Activated gamma-delta T cell treated with Interleukin-2 at 50 U/mL for 16 hours (primary cell): ENCODE results near the gene XYLT1.

ENCODE experiments used
- DNase-seq: peaks from one replicate; pipeline ENCODE4 v3.0.0-alpha.2; 2020

Gene XYLT1

DNA sequence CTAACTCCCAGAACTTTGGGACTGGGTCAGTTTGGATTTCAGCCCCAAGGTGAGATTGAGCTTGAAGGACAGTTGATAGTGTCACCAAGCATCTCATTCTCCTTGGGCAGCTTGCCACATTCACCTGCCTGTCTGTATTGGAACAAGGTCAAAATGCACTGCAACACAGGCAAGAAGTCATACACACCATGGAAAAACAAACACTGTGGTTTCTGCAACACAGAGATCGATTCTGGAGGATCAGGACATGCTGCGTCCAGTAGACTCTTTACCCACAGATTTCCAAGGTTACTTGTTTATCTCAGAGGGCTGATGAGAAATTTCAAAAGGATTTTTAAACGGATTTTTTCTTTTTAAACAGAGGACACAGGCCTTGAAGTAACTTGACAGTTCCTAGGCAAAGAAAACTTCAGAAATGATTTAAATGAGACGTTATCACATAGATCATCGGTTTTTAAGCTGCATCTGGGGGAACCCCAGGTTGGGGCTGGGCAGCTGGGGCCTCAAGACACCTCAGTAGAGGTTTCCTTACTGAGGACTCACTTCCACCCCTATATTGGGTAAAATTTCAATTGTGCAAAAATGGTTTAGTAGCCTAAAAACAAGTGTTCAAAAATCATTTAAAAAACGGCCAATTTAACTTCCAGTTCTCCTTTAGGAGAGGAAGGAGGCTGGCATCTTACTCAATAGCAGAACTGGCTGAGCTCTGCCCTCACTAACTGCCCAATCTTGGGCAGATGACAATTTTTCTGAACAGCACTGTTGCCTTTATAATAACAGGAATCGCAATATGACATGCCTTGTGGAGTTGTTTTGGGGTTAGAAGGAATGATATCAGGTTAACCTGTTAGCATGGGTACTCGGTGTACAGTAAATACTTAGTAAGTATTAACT, 299.3 kb downstream of the XYLT1 start:
- DNase-seq: no peak

GRCh38 chr16:17170435-17170834, 300.3 kb downstream of the XYLT1 start:
- DNase-seq: no peak

DNA sequence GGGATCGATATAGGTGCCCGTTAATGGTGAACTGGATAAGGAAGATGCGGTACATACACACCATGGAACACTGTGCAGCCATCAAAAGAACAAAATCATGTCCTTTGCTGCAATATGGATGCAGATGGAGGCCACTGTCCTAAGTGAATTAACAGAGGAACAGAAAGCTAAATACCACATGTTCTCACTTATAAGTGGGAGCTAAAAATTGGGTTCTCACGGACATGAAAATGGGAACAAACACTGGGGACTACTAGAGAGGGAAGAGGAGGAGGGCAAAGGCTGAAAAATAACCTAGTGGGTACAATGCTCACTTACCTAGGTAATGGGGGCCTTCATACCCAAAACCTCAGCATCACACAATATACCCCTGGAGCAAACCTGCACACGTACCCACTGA, 302.6 kb downstream of the XYLT1 start:
- DNase-seq: no peak

GRCh38 chr16:17166095-17166494, 304.7 kb downstream of the XYLT1 start:
- no peak for DNase-seq

GRCh38 chr16:17162560-17162959, 308.2 kb downstream of the XYLT1 start:
- no peak for DNase-seq

GRCh38 chr16:17160920-17161431, 309.8 kb downstream of the XYLT1 start:
- no peak for DNase-seq

GRCh38 chr16:17160285-17160853, 310.4 kb downstream of the XYLT1 start:
- no peak for DNase-seq

GRCh38 chr16:17159617-17160016, 311.1 kb downstream of the XYLT1 start:
- no peak for DNase-seq

DNA sequence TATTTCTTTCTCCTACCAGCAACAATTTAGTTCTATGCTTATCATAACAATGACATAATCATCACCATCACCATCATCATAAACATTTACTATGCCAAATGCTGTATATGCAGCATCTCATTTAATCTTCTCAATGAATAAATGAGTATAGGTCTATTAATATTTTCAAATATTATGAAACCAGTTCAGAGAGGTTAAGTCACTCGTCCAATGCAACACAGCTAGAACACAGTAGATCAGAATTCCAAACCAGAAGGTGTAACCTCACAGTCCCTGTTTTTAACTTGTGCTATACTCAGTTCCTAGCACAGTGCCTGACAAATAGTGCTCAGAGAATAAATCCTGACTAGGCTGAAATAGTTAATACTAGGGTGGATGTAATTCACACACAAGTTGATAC, 314.8 kb downstream of the XYLT1 start:
- DNase-seq: no peak

- DNase-seq: no peak
Measured at GRCh38 chr16:17155485-17155884, 315.3 kb downstream of the XYLT1 start.

- DNase-seq: no peak
Measured at GRCh38 chr16:17154981-17155380, 315.8 kb downstream of the XYLT1 start.

- DNase-seq: no peak
Measured at GRCh38 chr16:17152311-17152710, 318.4 kb downstream of the XYLT1 start.

DNA sequence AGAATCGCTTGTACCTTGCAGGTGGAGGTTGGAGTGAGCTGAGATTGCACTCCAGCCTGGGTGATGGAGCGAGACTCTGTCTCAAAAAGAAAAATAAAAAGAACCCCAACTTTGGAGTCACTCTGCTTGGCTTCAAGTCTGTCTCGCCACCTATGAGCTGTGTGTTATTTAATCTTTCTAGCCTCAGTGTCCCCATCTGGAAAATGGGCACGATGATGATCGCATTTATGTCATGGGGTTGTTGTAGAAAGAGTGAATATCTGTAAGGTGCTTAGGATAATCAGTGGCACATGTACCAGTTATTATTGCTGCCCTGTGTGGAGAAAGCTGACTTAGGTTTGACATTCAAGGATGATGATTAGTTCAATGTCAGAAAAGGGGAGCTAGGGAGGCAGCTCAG, 319.4 kb downstream of the XYLT1 start:
- DNase-seq: no peak

- no peak for DNase-seq
Measured at GRCh38 chr16:17149904-17150483, 320.8 kb downstream of the XYLT1 start.

GRCh38 chr16:17147942-17148341, 322.8 kb downstream of the XYLT1 start:
- DNase-seq: no peak

DNA sequence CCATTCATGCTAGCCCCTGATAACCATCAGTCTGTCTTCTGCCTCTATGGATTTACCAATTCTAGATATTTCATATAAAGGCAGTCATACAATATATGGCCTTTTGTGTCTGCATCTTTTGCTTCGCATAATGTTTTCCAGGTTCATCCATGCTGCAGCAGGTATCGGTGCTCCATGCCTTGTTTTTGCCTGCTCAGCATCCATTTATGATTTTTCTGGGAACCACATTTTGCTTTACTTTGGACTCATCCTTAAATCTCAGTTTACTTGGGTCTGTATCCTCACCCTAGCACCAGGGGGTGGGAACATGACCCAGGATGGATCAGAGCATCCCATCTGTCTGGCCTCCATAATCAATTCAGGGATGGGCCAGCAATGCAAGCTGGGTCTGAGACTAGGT, 325.7 kb downstream of the XYLT1 start:
- no peak for DNase-seq

DNA sequence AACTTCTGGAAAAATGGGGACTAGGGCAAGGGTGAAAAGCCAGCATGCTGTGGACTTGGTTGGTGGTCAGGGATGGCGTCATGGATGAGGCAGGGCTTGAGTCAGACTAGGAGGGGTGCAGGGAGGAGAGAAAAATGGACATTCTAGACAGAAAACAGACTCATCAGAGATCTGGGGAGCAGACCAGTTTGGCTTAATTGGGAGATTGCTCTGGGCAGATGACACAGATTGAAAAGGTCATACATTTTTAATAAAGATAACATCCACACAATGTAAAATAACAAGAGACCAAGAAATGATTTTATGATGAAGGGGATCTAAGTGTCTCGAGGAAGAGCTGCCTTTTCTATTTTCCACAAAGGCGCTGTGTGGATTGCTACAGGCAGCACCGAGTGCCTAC, 326.3 kb downstream of the XYLT1 start:
- no peak for DNase-seq

- no peak for DNase-seq
Measured at GRCh38 chr16:17143546-17144419, 327.0 kb downstream of the XYLT1 start.

DNA sequence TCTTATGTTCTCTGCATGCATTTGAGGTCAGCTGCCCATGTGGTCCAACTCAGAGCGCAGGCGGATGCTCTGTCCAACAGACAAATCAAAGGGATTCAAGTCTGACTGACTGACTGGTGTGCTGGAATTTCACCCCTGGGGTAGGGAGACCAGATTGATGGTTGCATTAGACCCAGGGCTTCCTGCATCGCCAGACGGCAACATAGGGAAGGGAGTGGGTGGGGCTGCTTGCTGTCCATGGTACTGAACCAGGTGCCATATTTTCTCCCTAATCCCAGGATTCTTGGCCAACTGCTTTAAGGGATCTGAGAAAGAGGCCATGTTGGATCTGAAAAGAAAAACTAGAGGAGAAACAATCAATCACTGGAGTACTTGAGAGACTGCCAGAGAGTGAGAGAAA, 332.0 kb downstream of the XYLT1 start:
- DNase-seq: no peak

DNA sequence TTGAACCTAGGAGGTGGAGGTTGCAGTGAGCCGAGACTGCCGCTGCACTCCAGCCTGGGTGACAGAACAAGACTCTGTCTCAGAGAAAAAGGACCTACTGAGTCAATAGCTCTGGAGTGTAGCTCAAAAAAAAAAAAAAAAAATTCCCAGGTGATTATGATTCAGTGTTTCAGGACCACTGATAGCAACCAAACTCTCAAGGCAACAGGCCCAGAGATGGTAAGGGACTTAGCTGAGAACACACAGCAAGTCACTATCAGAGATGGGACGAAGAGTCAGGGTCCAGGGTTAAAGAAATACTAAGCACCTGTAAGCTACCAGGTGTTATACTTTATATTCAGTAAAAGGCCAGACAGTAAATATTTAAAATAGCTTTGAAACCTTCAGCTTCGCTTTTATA, 335.3 kb downstream of the XYLT1 start:
- no peak for DNase-seq

- no peak for DNase-seq
Measured at GRCh38 chr16:17134586-17134985, 336.2 kb downstream of the XYLT1 start.

DNA sequence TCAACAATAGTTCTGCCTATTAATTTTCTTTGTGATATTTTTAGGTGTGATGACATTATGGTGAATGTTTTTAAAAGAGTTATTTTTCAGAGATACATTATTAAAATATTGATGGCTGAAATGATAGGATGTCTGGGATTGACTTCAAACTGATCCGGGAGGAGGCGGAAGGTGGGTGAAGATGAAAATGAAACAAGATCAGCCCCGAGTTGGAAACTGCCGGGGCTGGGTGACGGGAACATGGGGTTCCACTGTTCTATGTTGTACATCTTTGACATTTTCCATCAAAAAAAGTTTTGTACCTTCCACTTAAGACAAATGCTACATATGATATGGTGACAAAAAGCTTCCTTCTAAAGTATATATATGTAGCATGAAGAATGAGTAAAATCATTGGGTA, 336.9 kb downstream of the XYLT1 start:
- DNase-seq: no peak

GRCh38 chr16:17131351-17131750, 339.4 kb downstream of the XYLT1 start:
- DNase-seq: no peak
